ENCODE measurements around the gene TNFAIP6.

- TF ChIP-seq CTCF (tag by site-specific recombination; IDR thresholded peaks at IDR 0.05): no peak
- TF ChIP-seq ZNF18 (tag by site-specific recombination; IDR thresholded peaks at IDR 0.05): no peak
These were observed 21.8 kb downstream of the TNFAIP6 start for GRCh38 chr2:151379169-151379568.
